Keratinocyte (primary cell): ENCODE data around the gene DLG4. TPM values are rescaled to one million over a fixed set of nuclear protein-coding genes. Genes with fewer than 3 reads are reported as not detected.

ENCODE experiments used
- DNase-seq: peaks from one replicate; pipeline ENCODE4 v3.0.0-alpha.2; 2011; ENCODE audit warnings: low read depth, missing footprints, low spot score
- FAIRE-seq: peaks from 2 replicates; lab custom pipeline; 2011; peaks lifted over from hg19 to GRCh38; lab: Jason Lieb, UNC
- H2AFZ ChIP-seq: 2 replicates; pipeline ENCODE4 v1.6.0; 2012; ENCODE audit warnings: low read length, control low read depth, inconsistent platforms; ENCODE audit not compliant: control insufficient read depth
- H3K27ac ChIP-seq: 2 replicates; pipeline ENCODE4 v1.5.1; 2011; ENCODE audit warnings: low read length; ENCODE audit not compliant: control insufficient read depth, insufficient read depth
- H3K27me3 ChIP-seq: 3 replicates; pipeline ENCODE4 v1.6.0; 2011; ENCODE audit warnings: low read length; ENCODE audit not compliant: control insufficient read depth, insufficient read depth; ENCODE audit errors: extremely low read depth
- H3K36me3 ChIP-seq, 2 experiments: 2 replicates in 1 of 2; 3 replicates in 1 of 2; pipeline ENCODE4 v1.5.1; 2011; ENCODE audit warnings: low read length in 2 of 2, mild to moderate bottlenecking in 1 of 2; ENCODE audit not compliant: control insufficient read depth in 2 of 2, insufficient read depth in 2 of 2; ENCODE audit errors: extremely low read depth in 1 of 2
- H3K4me1 ChIP-seq: 3 replicates; pipeline ENCODE4 v1.5.1; 2011; ENCODE audit warnings: low read length; ENCODE audit not compliant: control insufficient read depth, insufficient read depth; ENCODE audit errors: extremely low read depth
- H3K4me2 ChIP-seq: 3 replicates; pipeline ENCODE4 v1.6.0; 2011; ENCODE audit warnings: low read depth, low read length; ENCODE audit not compliant: control insufficient read depth, insufficient read depth; ENCODE audit errors: extremely low read depth
- H3K4me3 ChIP-seq, 3 experiments: fragments of 200-600 bp in 1 of 3; sonication (generic) in 1 of 3; 2 replicates in 2 of 3; 3 replicates in 1 of 3; pipeline ENCODE4 v1.5.1; 2011 to 2016; ENCODE audit warnings: low read length in 3 of 3, mild to moderate bottlenecking in 3 of 3, control low read depth in 2 of 3, inconsistent platforms in 1 of 3, low read depth in 1 of 3, mixed read lengths in 1 of 3, mixed run types in 1 of 3, moderate library complexity in 1 of 3; ENCODE audit not compliant: control insufficient read depth in 2 of 3, insufficient read depth in 2 of 3; ENCODE audit errors: extremely low read depth in 1 of 3
- H3K79me2 ChIP-seq: 2 replicates; pipeline ENCODE4 v1.6.0; 2012; ENCODE audit warnings: low read length; ENCODE audit not compliant: control insufficient read depth, insufficient read depth
- H3K9ac ChIP-seq: 3 replicates; pipeline ENCODE4 v1.6.0; 2011; ENCODE audit warnings: low read length; ENCODE audit not compliant: control insufficient read depth, insufficient read depth; ENCODE audit errors: extremely low read depth
- H3K9me1 ChIP-seq: 3 replicates; pipeline ENCODE4 v1.6.0; 2011; ENCODE audit warnings: low read length; ENCODE audit not compliant: control insufficient read depth, insufficient read depth; ENCODE audit errors: extremely low read depth
- H3K9me3 ChIP-seq: 2 replicates; pipeline ENCODE4 v1.5.1; 2012; ENCODE audit warnings: low read depth, low read length; ENCODE audit not compliant: control insufficient read depth
- H4K20me1 ChIP-seq: 3 replicates; pipeline ENCODE4 v1.6.0; 2011; ENCODE audit warnings: low read length; ENCODE audit not compliant: control insufficient read depth, insufficient read depth; ENCODE audit errors: extremely low read depth
- EZH2 ChIP-seq: IDR thresholded peaks from one replicate; pipeline ENCODE4 v1.6.1; 2012; ENCODE audit warnings: inconsistent platforms, mild to moderate bottlenecking, low read length, moderate library complexity
- dilution Hi-C: fragments of 300-500 bp; cut with MboI; formaldehyde crosslinking; loops from one replicate; pipeline ENCODE4 v1.7.0; 2020; ENCODE audit warnings: low sequenced_read_pairs; ENCODE audit not compliant: extremely low pct_ligation_motif_present
- polyA plus RNA-seq, 5 experiments: library from polyadenylated mRNA; depleted of rRNA in 3 of 5; stranded (reverse) in 3 of 5; stranded (forward) in 1 of 5; unstranded in 1 of 5; fragments of >200 nt; gene quantifications; 1 replicate in 1 of 5; 2 replicates in 3 of 5; 3 replicates in 1 of 5; pipeline versions ENCODE4 v1.2.1 to v1.2.3, GENCODE V29; 2011 to 2012; ENCODE audit warnings: missing spikeins in 2 of 5, low read depth in 1 of 5, low replicate concordance in 1 of 5
- TF ChIP-seq, protein P1 (sequence below), 3 experiments: IDR thresholded peaks in 1 of 3; conservative IDR thresholded peaks in 1 of 3; optimal IDR thresholded peaks in 1 of 3; 2 replicates in 2 of 3; 3 replicates in 1 of 3; pipeline versions ENCODE3 to v1.5.1; 2011; ENCODE audit warnings: low read length in 3 of 3, mild to moderate bottlenecking in 3 of 3, moderate library complexity in 2 of 3, control low read depth in 1 of 3, inconsistent platforms in 1 of 3; ENCODE audit not compliant: insufficient read depth in 2 of 3; ENCODE audit errors: extremely low read depth in 1 of 3

DLG4 gene
- polyA plus RNA-seq, 1 donor (not counting 4 experiments of a cell fraction or from before 2014, with no cell fraction given): 4.5 TPM

DNA sequence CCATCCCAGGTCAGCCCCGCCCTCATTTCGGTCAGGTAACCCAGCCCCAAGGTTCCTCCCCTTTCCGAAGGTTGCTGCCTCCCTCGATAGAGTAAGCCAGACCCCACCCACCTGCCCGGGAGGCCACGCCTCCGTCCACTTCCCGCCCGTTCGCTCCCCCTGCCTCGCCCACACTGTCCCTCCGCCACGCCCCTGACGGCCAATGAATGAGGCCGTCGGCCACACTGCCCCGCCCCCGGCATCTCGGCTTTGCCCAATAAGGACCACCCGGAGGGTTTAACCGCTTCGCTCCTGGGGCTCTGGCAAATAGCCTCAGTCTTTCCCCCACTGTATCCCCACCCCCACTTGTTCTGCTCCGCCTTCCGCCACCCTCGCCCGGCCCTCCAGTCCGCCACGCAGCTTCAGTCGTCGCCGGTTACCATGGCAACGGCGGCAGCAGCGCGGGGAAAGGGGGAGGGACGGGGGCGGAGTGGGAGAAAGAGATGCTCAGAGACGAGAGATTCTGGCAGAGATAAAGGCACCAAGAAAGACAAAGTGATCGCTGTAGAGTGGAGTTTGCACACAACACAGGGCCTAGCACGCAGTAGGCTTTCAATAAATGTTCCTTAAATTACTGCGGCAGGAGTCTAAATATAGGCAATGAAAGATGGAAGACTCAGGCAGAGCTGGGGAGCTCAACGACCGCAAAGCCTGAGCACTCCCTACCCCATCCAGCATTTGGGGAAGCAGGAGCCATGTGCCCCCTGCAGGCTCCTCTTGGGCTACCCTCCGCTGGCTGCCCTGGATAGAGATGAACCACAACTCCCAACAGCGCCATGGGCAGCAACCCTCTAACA is 5.1 kb downstream of the DLG4 start:
- peak overlapping the region; percentile 22 for H2AFZ ChIP-seq
- peak overlapping the region; percentile 31 to 62 (median 57) for H3K4me3 ChIP-seq
- dilution Hi-C loops: no loop called here
- peak overlapping the region; percentile 63 for H3K4me2 ChIP-seq
- DNase-seq (peak; percentile 84), FAIRE-seq (peak; percentile 69)
- H3K4me1 ChIP-seq: peaks cover 23% of the 10 kb centered on the region
- H3K9me3 ChIP-seq: no peaks in the 10 kb centered on the region
- H3K79me2 ChIP-seq: peaks cover 6% of the 10 kb centered on the region
- no peaks in the 10 kb centered on the region for H3K36me3 ChIP-seq
- peak overlapping the region; percentile 52 for H3K9ac ChIP-seq
- no peaks in the 10 kb centered on the region for H3K9me1 ChIP-seq
- H3K27ac ChIP-seq: peak overlapping the region; percentile 47
- TF ChIP-seq, protein P1, sequence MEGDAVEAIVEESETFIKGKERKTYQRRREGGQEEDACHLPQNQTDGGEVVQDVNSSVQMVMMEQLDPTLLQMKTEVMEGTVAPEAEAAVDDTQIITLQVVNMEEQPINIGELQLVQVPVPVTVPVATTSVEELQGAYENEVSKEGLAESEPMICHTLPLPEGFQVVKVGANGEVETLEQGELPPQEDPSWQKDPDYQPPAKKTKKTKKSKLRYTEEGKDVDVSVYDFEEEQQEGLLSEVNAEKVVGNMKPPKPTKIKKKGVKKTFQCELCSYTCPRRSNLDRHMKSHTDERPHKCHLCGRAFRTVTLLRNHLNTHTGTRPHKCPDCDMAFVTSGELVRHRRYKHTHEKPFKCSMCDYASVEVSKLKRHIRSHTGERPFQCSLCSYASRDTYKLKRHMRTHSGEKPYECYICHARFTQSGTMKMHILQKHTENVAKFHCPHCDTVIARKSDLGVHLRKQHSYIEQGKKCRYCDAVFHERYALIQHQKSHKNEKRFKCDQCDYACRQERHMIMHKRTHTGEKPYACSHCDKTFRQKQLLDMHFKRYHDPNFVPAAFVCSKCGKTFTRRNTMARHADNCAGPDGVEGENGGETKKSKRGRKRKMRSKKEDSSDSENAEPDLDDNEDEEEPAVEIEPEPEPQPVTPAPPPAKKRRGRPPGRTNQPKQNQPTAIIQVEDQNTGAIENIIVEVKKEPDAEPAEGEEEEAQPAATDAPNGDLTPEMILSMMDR (optimal IDR thresholded peaks at IDR 0.05 in 1 of 3, IDR thresholded peaks at IDR 0.05 in 1 of 3, conservative IDR thresholded peaks at IDR 0.05 in 1 of 3; ENCODE audit: extremely low read depth in 1 of 3, insufficient read depth in 2 of 3, low read length in 3 of 3): peak; percentile 67 to 84 (median 68)
- TF ChIP-seq EZH2: no peak
- H4K20me1 ChIP-seq: peaks cover 3% of the 10 kb centered on the region
- peaks cover 10% of the 10 kb centered on the region for H3K27me3 ChIP-seq

DNA sequence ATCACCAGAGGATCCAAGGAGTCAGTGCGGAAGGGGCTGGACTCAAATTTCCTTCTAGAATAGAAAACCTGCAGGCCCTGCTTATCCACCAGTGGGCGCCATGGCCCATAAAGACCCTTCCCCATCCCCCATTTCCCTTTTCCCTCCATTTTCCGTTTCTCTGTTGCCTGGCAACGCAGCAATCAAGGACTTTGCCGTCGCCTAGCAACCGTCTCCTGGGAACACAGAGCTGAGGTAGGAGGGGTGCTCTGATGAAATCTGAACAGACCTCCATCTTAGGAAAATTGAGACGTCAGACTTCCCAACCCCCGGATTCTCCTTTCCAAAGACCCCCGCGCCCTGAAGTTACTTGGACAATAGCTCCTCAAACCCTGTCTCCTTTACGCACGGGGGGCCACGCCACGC is 5.7 kb downstream of the DLG4 start:
- FAIRE-seq (no peak), DNase-seq (no peak)
- Histone ChIP-seq H3K4me2 (peak overlapping the region; percentile 63), H3K4me1 (peaks cover 17% of the 10 kb centered on the region), H3K36me3 (no peaks in the 10 kb centered on the region), H3K79me2 (peaks cover 6% of the 10 kb centered on the region), H3K27ac (peak overlapping the region; percentile 43), H3K27me3 (peaks cover 10% of the 10 kb centered on the region), H3K9me3 (no peaks in the 10 kb centered on the region), H3K9me1 (no peaks in the 10 kb centered on the region), H4K20me1 (peaks cover 3% of the 10 kb centered on the region), H2AFZ (peak overlapping the region; percentile 22), H3K4me3 (peak overlapping the region; percentile 31 to 62 (median 57)), H3K9ac (peak overlapping the region; percentile 28)
- dilution Hi-C loops: no loop called here
- TF ChIP-seq, protein P1 (optimal IDR thresholded peaks at IDR 0.05 in 1 of 3, IDR thresholded peaks at IDR 0.05 in 1 of 3, conservative IDR thresholded peaks at IDR 0.05 in 1 of 3; ENCODE audit: extremely low read depth in 1 of 3, insufficient read depth in 2 of 3, low read length in 3 of 3): peak; percentile 23 to 34 (median 33)
- TF ChIP-seq EZH2: no peak
